ENCODE data around the gene RXFP4.
"Not testable (repeated sequence)": the region's sequence is repeated elsewhere in the genome, so short reads cannot be mapped to it uniquely, and the experiment has no call there.

RXFP4 gene

DNA sequence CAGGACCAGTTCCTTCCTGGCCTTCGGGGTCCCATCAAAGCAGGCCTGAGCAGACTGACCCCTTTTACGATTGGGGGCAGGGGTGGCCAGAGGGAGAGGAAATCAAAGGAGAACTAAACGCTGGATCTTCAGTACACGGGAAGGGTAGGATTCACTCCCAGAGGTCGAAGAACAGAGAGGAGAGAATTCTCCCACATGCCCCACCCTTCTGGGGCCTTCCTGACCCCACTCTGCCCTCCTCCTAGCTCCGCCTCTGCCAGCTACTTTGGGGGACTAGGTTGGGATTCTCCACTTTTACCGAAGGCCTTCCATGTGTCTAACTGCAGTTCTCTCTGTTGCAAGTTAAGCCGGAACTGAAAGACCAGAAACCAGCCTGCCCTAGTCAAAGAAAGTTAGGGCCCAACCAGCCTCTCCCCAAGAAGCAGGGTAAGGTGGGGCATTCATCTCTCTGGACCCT lies 37.6 kb downstream of the RXFP4 start:
- DNase-seq, result peak; percentile 92 to 95 (median 92)

DNA sequence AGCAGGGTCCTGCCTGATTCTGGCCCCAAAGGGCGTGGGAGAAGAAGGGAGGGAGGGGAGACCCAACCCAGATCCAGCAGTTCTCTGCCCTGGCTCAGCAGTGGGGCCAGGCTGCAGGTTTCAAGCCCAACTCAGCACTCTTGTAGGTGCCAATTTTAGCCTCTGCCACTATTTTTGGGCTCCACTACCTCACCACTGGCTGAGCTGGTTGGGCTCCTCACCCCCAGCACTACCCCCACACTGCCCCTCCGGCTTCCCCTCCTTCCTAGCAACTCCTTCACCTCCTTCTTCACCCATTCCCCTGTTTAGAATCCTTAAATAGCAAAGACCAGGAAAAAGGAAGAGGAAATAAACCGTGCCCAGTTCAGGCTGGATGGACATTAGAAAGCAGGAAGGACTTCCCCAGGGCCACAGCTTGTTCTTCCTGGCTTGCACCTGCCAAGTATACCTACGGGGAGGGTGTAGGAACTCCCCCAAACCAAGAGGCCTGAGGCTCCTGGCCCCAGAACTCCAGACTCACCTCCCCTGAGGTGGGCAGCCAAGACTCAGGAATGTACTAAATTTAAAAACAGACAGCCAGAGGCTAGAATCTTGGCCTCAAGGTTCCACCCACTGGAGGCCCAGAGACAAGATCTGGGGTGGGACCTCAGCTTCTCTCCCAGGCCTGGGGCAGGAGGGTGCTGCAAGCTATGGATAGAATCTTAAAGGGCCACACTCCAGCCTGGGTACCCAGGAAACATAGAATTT lies 38.3 kb downstream of the RXFP4 start:
- peak in 1 of 3 donors; percentile 36 for DNase-seq

DNA sequence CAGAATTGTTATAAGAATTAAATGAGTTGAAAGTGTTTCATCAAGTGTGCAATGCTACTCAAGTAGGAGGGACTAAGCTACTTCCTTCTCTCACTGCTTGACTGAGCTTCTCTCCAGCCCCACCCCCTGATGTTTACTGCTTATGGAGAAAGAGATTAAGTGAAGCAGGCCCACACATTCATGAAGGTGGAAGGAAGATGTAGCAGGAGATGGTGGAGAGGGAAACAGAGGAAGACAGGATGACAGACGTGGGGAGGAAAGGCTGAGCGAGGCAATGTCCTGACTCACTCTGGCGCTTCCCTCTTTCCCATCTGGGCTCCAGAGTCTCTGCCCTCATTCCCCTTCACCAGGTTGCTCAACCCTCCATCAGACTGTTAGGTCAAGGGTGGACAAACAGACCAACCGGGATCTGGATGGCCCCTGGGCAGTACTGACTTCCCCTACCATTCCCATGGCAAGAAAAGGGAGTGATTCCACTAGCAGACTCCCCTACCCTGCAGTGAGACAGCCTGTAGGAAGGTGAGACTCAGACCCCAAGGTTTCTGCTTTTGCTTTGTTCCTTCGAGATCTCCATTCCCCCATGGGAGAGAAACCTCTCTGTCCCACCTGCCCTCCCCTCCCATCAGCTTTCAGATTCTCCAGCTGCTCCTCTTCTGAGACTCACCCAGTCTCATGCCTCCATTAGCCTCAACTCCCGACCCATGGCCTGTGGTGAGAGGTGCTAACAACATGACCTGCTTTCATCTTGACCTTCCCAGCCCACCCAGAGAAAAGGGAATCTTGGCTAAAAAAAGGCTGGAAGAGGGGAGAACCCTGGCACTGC lies 40.0 kb downstream of the RXFP4 start:
- peak; percentile 75 to 79 (median 75) for DNase-seq

DNA sequence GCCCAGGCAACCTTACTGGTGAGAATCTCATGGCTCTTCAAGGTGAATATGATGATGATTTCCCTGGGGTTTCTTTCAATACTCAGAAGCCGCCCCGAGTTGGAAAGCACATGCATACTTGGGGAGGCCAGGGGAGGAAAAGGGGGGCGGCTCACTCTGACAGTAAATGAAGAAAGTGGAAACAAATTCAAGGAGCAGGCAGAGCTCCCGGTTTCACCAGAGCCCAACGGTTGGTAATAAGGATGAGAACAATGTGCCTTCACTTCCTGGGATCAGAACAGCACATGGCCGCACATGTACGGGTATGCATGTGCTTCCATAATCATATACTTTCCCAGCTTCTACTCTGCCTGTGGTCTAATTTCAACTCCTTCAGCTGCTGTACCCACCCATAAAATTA lies 40.7 kb downstream of the RXFP4 start:
- DNase-seq, result no peak

DNA sequence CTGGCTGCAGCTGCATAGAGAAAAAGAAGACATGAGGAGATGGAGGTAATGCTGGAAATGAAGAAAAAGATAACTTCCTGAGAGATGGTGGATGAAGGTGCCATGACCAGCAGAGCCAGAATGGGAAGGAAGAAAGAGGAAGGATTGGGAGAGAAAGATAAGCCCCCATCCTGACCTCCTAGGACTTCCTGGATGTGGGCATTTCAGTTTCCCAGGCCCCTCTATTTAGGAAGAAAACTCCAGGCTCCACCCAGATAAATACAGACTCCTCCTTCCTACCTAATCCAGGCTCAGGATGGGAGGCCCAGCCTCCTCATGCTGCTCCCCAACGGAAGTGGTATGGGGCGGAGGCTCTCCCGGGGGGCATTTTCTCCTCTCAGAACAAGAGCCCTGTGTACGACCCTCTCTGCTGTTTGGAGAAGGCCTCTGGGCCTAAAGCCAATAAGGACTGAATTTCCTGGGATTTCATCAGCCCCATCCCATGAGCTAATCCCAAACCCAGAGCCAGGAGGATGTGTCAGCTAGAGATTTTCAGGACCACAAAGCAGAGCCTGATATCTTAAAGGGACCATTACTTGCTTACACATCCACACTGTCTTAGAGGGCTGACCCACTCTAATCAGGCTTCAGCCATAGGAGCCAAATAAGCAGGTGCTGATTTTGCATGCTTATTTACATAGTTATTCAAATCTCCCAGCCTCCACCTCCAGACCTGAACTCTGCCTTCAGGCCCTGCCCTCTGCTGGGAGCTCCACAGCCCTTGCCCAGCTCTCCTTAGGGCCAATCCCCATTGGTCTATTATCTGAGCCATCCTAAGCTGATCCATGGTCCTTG lies 42.0 kb downstream of the RXFP4 start:
- no peak for DNase-seq

DNA sequence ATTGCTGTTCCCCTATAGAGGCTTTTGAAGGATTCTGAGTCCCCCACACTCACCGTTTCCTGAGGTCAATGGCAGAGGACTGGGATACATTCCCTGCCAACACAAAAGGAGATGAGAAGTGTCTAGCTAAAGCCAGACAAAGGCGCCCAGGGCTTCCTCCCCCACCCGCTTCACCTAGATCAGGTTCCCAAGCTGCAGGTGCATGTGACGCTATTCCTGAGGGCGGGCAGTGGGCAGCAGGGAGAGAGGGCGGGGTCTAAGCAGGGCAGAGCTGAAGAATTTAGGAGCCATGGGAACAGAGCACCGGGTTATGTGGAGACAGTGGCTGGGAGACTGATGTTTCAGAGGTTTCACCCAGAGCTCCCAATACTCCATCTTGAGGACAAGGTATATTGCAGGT lies 42.9 kb downstream of the RXFP4 start:
- DNase-seq, result no peak

DNA sequence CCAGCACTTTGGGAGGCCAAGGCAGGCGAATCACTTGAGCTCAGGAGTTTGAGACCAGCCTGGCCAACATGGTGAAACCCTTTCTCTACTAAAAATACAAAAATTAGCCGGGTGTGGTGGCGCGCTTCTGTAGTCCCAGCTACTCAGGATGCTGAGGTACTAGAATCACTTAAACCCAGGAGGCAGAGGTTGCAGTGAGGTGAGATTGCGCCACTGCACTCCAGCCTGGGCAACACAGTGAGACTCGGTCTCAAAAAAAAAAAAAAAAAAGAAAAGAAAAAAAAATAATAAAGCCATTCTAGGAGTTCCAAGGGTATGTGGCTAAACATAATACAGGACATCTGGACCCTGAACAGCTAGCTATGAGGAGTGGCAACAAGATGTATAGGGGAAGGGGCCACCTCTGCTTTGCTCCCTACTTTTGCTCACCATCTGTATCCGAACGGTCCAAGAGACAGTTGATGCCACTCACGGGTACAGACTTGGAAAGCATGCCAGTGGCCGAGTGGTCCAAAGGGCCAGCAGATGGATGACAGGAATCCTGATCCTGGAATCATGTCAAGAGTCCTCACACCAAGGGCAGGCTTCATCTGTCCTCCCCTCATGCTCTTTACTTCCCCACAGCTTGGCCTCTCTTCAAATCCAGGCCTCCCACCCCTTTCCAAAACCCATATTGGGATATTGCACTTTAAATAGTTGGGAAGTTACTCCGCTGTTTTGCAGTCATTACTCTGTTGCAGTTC lies 43.6 kb downstream of the RXFP4 start:
- DNase-seq, result not testable (repeated sequence)

DNA sequence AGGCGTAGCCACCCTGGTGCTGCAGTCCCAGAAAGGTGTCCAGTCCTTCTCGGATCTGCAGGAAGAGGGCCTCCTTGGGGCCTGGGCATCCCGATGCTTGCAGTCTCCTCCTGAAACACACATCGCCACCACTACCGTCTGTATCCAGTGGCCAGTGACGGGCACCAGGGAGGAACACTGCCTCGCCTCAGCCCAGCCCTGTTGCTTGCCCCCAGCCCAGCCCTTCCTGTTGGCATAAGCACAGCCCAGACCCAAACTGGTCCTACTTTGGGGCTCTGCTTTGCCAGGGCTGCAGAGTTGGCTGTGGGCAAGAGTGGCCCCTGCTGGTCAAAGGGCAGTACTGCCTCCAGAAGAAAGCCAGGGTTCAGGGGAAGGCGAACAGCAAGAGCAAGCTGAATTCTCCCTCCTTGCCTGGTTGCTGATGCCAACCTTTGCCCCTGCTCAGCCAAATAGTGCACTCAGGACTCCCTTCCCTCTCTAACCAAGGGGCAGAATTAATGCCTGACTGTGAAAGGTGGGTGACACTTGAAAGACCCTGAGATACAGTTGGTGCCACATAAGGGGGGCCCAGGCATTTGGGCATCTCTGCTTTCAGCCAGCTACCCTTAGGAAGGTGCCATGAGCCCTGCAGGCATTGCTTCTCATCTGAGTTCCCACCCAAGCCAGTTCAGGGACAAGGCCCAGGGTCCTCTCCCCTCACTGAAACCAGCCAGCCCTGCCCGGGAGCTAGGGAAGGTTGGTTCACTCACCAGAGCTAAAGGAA lies 48.0 kb downstream of the RXFP4 start:
- DNase-seq, result peak; percentile 81 to 88 (median 85)

DNA sequence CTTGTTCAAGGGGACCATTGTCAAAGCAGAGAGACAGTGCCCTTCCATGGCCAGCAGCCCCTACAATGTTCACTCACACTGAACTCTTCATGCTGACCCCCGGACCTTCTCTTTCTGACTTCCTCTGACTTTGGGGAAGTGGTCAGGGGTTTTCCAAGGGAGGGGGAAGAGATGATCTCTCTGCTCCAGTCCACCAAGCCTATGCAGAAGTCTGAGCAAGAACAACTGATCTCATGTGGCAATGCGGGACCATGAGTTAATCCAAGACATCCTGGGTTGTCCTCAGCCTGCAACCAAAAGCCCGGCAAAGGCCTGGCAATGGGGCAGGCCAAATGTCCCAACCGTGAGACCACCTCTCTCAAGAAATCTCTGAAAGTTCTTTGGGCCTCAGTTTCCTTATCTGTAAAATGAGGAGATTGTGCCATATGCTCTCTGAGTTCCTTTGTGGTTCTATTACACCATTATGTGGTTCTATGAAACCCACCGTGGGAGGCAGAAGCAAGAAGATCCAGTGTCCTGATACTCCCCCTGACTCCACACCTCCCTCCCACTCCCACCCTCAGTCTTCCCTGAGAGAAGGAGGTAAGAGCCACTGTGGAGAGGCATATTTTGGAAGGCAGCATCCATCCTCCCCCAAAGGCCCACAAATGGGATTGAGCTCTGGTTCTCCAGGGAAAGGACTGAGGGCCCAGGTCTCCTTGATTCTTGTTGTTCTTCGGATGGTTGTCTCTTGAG lies 48.7 kb downstream of the RXFP4 start:
- DNase-seq, result peak; percentile 93 to 97 (median 97)

Measured in suppressor macrophage treated with lipopolysaccharide for 1 hour (primary cell).